Measurements from ENCODE around the gene DVL2.

- TF ChIP-seq POLR2AphosphoS5 (IDR thresholded peaks at IDR 0.05; ENCODE audit: borderline replicate concordance, low read depth, low read length): no peak
- TF ChIP-seq EZH2 (IDR thresholded peaks at IDR 0.05): no peak
- TF ChIP-seq FOXP2 (optimal IDR thresholded peaks at IDR 0.05; ENCODE audit: control extremely low read depth, extremely low read length, insufficient read depth): no peak
Measured at GRCh38 chr17:7213895-7214299, 20.4 kb downstream of the DVL2 start.

Data from SK-N-MC (cell line).